Adipocyte (in vitro differentiated cells): ENCODE results near the gene FSIP1.
A peak's percentile ranks its signal among the peaks of the same experiment; 100 is the strongest.

Source experiments
- DNase-seq: peaks from one replicate; pipeline ENCODE4 v3.0.0-alpha.2; 2015; ENCODE audit warnings: low read depth
- H3K27me3 ChIP-seq: replicated peaks from 2 replicates; pipeline ENCODE4 v1.7.0; 2013; ENCODE audit warnings: mild to moderate bottlenecking, low read length, moderate library complexity; ENCODE audit not compliant: control insufficient read depth, insufficient read depth
- H3K36me3 ChIP-seq: 2 replicates; pipeline ENCODE4 v1.7.0; 2013; ENCODE audit warnings: low read length, mild to moderate bottlenecking, moderate library complexity; ENCODE audit not compliant: control insufficient read depth, insufficient read depth, severe bottlenecking
- H3K4me1 ChIP-seq: 2 replicates; pipeline ENCODE4 v1.7.0; 2013; ENCODE audit warnings: mild to moderate bottlenecking, low read length, moderate library complexity; ENCODE audit not compliant: control insufficient read depth, insufficient read depth
- H3K4me3 ChIP-seq: 2 replicates; pipeline ENCODE4 v1.7.0; 2013; ENCODE audit warnings: mild to moderate bottlenecking, low read length, moderate library complexity
- H3K9ac ChIP-seq: 2 replicates; pipeline ENCODE4 v1.7.0; 2013; ENCODE audit warnings: mild to moderate bottlenecking, low read length, moderate library complexity
- H3K9me3 ChIP-seq: 2 replicates; pipeline ENCODE4 v1.7.0; 2013; ENCODE audit warnings: mild to moderate bottlenecking, low read length, moderate library complexity; ENCODE audit not compliant: control insufficient read depth

Gene FSIP1

GRCh38 chr15:39752246-39752645 is 30.4 kb downstream of the FSIP1 start:
- H3K9me3 ChIP-seq, result no peaks in the 10 kb centered on the region
- H3K36me3 ChIP-seq, result no peaks in the 10 kb centered on the region
- no peak for DNase-seq
- no peak overlapping the region for H3K9ac ChIP-seq
- no peak overlapping the region for H3K4me3 ChIP-seq
- peaks cover 24% of the 10 kb centered on the region for H3K4me1 ChIP-seq
- no peaks in the 10 kb centered on the region for H3K27me3 ChIP-seq

GRCh38 chr15:39748276-39748675 is 34.4 kb downstream of the FSIP1 start:
- H3K9me3 ChIP-seq, result no peaks in the 10 kb centered on the region
- H3K27me3 ChIP-seq, result no peaks in the 10 kb centered on the region
- H3K4me3 ChIP-seq, result peak overlapping the region; percentile 43
- H3K36me3 ChIP-seq, result no peaks in the 10 kb centered on the region
- DNase-seq, result peak; percentile 45
- peaks cover 47% of the 10 kb centered on the region for H3K4me1 ChIP-seq
- H3K9ac ChIP-seq, result peak overlapping the region; percentile 67

- Histone ChIP-seq H3K4me3 (peak overlapping the region; percentile 5), H3K4me1 (peaks cover 49% of the 10 kb centered on the region), H3K27me3 (no peaks in the 10 kb centered on the region), H3K9ac (no peak overlapping the region), H3K9me3 (no peaks in the 10 kb centered on the region), H3K36me3 (no peaks in the 10 kb centered on the region)
- peak; percentile 77 for DNase-seq
Measured at GRCh38 chr15:39747326-39747725, 35.3 kb downstream of the FSIP1 start.

GRCh38 chr15:39746714-39747276 is 35.8 kb downstream of the FSIP1 start:
- H3K36me3 ChIP-seq, result no peaks in the 10 kb centered on the region
- no peaks in the 10 kb centered on the region for H3K27me3 ChIP-seq

GRCh38 chr15:39746176-39746575 is 36.5 kb downstream of the FSIP1 start:
- peaks cover 60% of the 10 kb centered on the region for H3K4me1 ChIP-seq

More at GRCh38 chr15:39746714-39747276, 35.8 kb downstream of the FSIP1 start:
- no peaks in the 10 kb centered on the region for H3K9me3 ChIP-seq
- peak overlapping the region; percentile 16 for H3K9ac ChIP-seq
- peaks cover 54% of the 10 kb centered on the region for H3K4me1 ChIP-seq
- no peak for DNase-seq
- peak overlapping the region; percentile 5 for H3K4me3 ChIP-seq

GRCh38 chr15:39745415-39745814 is 37.2 kb downstream of the FSIP1 start:
- Histone ChIP-seq H3K4me1 (peaks cover 64% of the 10 kb centered on the region), H3K9me3 (no peaks in the 10 kb centered on the region), H3K27me3 (no peaks in the 10 kb centered on the region), H3K4me3 (no peak overlapping the region), H3K36me3 (no peaks in the 10 kb centered on the region), H3K9ac (no peak overlapping the region)
- DNase-seq, result no peak

More at GRCh38 chr15:39746176-39746575, 36.5 kb downstream of the FSIP1 start:
- Histone ChIP-seq H3K36me3 (no peaks in the 10 kb centered on the region), H3K4me3 (no peak overlapping the region), H3K9me3 (no peaks in the 10 kb centered on the region), H3K9ac (peak overlapping the region; percentile 16), H3K27me3 (no peaks in the 10 kb centered on the region)
- peak; percentile 66 for DNase-seq

GRCh38 chr15:39744334-39745103 is 38.1 kb downstream of the FSIP1 start:
- no peak overlapping the region for H3K9ac ChIP-seq

GRCh38 chr15:39743611-39744010 is 39.0 kb downstream of the FSIP1 start:
- no peaks in the 10 kb centered on the region for H3K9me3 ChIP-seq
- H3K4me1 ChIP-seq, result peaks cover 60% of the 10 kb centered on the region
- no peaks in the 10 kb centered on the region for H3K27me3 ChIP-seq
- no peak overlapping the region for H3K9ac ChIP-seq
- H3K36me3 ChIP-seq, result no peaks in the 10 kb centered on the region
- DNase-seq, result no peak
- no peak overlapping the region for H3K4me3 ChIP-seq

More at GRCh38 chr15:39744334-39745103, 38.1 kb downstream of the FSIP1 start:
- Histone ChIP-seq H3K36me3 (no peaks in the 10 kb centered on the region), H3K27me3 (no peaks in the 10 kb centered on the region), H3K4me1 (peaks cover 64% of the 10 kb centered on the region), H3K9me3 (no peaks in the 10 kb centered on the region), H3K4me3 (no peak overlapping the region)
- no peak for DNase-seq

- H3K9me3 ChIP-seq, result no peaks in the 10 kb centered on the region
- no peaks in the 10 kb centered on the region for H3K36me3 ChIP-seq
- H3K4me1 ChIP-seq, result peaks cover 42% of the 10 kb centered on the region
- H3K27me3 ChIP-seq, result no peaks in the 10 kb centered on the region
- peak overlapping the region; percentile 20 for H3K4me3 ChIP-seq
- no peak overlapping the region for H3K9ac ChIP-seq
- peak; percentile 38 for DNase-seq
Measured at GRCh38 chr15:39741258-39741657, 41.4 kb downstream of the FSIP1 start.

- no peak for DNase-seq
- Histone ChIP-seq H3K4me1 (peaks cover 39% of the 10 kb centered on the region), H3K36me3 (no peaks in the 10 kb centered on the region), H3K4me3 (no peak overlapping the region), H3K9ac (no peak overlapping the region), H3K9me3 (no peaks in the 10 kb centered on the region), H3K27me3 (no peaks in the 10 kb centered on the region)
Measured at GRCh38 chr15:39738998-39739397, 43.6 kb downstream of the FSIP1 start.

GRCh38 chr15:39737196-39737550 is 45.5 kb downstream of the FSIP1 start:
- H3K9me3 ChIP-seq, result no peaks in the 10 kb centered on the region
- H3K4me3 ChIP-seq, result no peak overlapping the region
- H3K36me3 ChIP-seq, result no peaks in the 10 kb centered on the region

More at GRCh38 chr15:39737196-39737550, 45.5 kb downstream of the FSIP1 start:
- H3K4me1 ChIP-seq, result peaks cover 25% of the 10 kb centered on the region
- no peaks in the 10 kb centered on the region for H3K27me3 ChIP-seq
- no peak for DNase-seq
- H3K9ac ChIP-seq, result no peak overlapping the region
